ENCODE results near the gene RCC2. TPM values are rescaled to one million over a fixed set of nuclear protein-coding genes. Genes with fewer than 3 reads are reported as not detected.
A peak's percentile ranks its signal among the peaks of the same experiment; 100 is the strongest.
"Not testable (repeated sequence)": the region's sequence is repeated elsewhere in the genome, so short reads cannot be mapped to it uniquely, and the experiment has no call there.

The RCC2 gene
- 224 and 225 TPM in 2 replicates for total RNA-seq
- long read RNA-seq, partial matches to known transcripts, result 10 of 45 reads
- long read RNA-seq, other reads (novel, unspliced or antisense), result 35 of 45 reads

DNA sequence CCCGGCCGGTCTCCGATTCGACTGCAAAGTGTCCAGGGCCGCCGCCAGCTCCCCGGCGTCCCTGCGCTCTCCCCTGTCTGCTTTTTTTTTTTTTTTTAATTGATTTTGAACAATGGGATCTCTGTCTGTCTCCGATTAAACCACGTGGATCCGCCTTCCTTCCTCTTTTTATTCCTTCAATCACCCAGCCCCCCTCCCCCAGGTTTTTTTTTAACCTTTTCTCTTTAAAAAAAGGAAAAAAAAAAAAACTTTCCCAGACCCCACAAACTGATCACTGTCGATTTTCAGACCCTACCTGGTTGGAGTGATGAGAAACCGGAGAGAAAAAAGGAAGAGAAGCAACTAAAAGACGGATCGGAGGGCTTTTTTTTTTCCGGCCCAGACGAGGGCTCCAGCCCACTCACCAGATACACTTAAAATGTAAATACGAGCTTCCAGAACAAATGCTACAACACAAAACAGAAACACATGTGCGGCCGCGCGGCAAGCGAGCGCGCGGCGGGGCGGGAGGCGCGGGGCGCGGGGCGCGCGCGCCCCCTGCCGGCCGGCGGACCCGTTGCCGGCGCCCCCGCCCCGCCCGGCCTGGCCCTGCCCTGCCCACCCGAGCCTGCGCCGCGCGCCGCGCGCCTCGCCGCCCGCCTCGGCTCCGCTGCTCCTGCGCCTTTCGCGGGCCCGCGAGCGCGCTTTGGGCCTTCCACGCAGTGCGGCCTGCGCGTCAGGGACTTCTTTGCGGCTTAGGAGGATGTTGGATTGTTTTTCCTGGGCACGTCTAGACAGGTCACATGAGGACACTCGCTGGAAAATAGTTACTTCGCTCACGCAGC is at the start of gene RCC2:
TSS of gene RCC2 (minus strand) at position 428 of the 824 bp plus-strand sequence. CDS start 1,163 bp downstream, outside the sequence.
- peak within 1 kb of the TSS; percentile 97 for H3K4me3 Mint-ChIP-seq
- DNase-seq (ENCODE audit: low read depth, low spot score), result peak; percentile 57
- H3K27ac Mint-ChIP-seq (ENCODE audit: unreplicated experiment), result peak within 1 kb of the TSS; percentile 97
- no peaks in the 10 kb centered on the region for H3K9me3 Mint-ChIP-seq
- H3K27me3 Mint-ChIP-seq (ENCODE audit: low read depth), result peaks cover 46% of the 10 kb centered on the region
- H3K36me3 Mint-ChIP-seq (ENCODE audit: low read depth), result peaks cover 5% of the 10 kb centered on the region
- H3K4me1 Mint-ChIP-seq, result peaks cover 45% of the 10 kb centered on the region
- TF ChIP-seq, protein P1, sequence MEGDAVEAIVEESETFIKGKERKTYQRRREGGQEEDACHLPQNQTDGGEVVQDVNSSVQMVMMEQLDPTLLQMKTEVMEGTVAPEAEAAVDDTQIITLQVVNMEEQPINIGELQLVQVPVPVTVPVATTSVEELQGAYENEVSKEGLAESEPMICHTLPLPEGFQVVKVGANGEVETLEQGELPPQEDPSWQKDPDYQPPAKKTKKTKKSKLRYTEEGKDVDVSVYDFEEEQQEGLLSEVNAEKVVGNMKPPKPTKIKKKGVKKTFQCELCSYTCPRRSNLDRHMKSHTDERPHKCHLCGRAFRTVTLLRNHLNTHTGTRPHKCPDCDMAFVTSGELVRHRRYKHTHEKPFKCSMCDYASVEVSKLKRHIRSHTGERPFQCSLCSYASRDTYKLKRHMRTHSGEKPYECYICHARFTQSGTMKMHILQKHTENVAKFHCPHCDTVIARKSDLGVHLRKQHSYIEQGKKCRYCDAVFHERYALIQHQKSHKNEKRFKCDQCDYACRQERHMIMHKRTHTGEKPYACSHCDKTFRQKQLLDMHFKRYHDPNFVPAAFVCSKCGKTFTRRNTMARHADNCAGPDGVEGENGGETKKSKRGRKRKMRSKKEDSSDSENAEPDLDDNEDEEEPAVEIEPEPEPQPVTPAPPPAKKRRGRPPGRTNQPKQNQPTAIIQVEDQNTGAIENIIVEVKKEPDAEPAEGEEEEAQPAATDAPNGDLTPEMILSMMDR (conservative IDR thresholded peaks at IDR 0.05), result peak; percentile 36

DNA sequence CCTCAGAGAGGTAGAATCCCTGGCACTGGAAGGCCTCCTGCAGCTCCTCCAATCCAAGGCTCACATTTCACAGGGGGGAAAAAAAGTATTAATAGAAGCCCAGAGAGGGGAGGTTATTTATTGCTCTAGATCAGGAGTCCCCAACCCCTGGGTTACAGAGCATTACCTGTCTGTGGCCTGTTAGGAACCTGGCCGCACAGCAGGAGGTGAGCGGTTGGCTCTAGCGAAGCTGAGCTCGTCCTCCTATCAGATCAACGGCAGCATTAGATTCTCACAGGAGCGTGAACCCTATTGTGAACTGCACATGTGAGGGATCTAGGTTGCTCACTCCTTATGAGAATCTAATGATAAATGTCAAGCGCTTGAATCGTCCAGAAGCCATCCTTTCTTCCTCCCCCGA is 46.8 kb upstream of the RCC2 start:
- no peaks in the 10 kb centered on the region for H3K9me3 Mint-ChIP-seq
- no peaks in the 10 kb centered on the region for H3K4me1 Mint-ChIP-seq
- TF ChIP-seq, protein P1 (conservative IDR thresholded peaks at IDR 0.05), result no peak
- H3K27ac Mint-ChIP-seq (ENCODE audit: unreplicated experiment), result no peak overlapping the region
- H3K4me3 Mint-ChIP-seq, result no peak overlapping the region
- no peaks in the 10 kb centered on the region for H3K36me3 Mint-ChIP-seq (ENCODE audit: low read depth)
- peaks cover 4% of the 10 kb centered on the region for H3K27me3 Mint-ChIP-seq (ENCODE audit: low read depth)
- no peak for DNase-seq (ENCODE audit: low read depth, low spot score)

DNA sequence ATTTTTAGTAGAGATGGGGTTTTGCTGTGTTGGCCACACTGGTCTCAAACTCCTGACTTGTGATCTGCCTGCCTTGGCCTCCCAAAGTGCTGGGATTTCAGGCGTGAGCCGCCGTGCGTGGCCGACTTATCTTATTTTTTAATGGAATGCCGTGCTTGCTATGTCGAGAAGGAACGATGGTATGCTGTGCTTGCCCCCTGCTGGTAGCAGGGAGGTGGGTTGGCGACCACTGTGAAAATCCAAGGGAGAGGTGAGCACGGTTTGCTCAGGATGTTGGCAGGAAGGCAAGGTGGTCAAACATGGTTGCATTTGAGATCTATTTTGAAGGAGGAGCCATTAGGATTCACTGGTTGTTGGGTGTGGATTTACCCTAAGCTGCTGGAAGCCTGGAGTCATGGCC is 45.8 kb upstream of the RCC2 start:
- Mint-ChIP-seq H3K9me3 (no peaks in the 10 kb centered on the region), H3K27ac (ENCODE audit: unreplicated experiment) (no peak overlapping the region), H3K4me1 (no peaks in the 10 kb centered on the region), H3K4me3 (no peak overlapping the region), H3K27me3 (ENCODE audit: low read depth) (peaks cover 4% of the 10 kb centered on the region), H3K36me3 (ENCODE audit: low read depth) (no peaks in the 10 kb centered on the region)
- TF ChIP-seq, protein P1 (conservative IDR thresholded peaks at IDR 0.05), result peak; percentile 55
- DNase-seq (ENCODE audit: low read depth, low spot score), result no peak

DNA sequence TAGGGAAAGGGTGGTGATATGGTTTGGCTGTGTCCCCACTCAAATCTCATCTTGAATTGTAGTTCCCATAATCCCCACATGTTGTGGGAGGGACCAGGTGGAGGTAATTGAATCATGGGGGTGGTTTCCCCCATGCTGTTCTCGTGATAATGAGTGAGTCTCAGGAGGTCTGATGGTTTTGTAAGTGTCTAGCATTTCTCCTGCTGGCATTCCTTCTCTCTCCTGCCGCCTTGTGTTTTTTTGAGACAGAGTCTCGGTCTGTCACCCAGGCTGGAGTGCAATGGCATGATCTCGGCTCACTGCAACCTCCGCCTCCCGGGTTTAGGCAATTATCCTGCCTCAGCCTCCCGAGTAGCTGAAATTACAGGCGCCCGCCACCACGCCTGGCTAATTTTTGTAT is 42.5 kb upstream of the RCC2 start:
- H3K36me3 Mint-ChIP-seq (ENCODE audit: low read depth); DNase-seq (ENCODE audit: low read depth, low spot score); H3K27ac Mint-ChIP-seq (ENCODE audit: unreplicated experiment); H3K9me3 Mint-ChIP-seq; H3K27me3 Mint-ChIP-seq (ENCODE audit: low read depth); H3K4me1 Mint-ChIP-seq; H3K4me3 Mint-ChIP-seq: not testable (repeated sequence)

DNA sequence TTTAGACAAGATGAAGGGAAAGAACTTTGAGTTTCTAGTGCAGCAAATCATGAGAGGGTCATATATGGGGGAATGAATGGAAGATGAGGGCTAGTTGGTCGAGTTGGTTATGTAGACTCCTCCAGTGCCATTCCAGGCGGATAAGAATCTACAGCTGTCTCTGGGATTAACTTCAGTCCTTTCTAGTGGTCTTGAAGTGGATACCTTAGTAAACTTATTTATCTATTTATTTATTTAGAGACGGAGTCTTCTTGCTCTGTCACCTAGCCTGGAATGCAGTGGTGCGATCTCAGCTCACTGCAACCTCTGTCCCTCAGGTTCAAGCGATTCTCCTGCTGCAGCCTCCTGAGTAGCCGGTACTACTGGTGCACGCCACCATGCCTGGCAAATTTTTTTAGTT is 41.4 kb upstream of the RCC2 start:
- no peak overlapping the region for H3K27ac Mint-ChIP-seq (ENCODE audit: unreplicated experiment)
- H3K4me1 Mint-ChIP-seq, result peaks cover 4% of the 10 kb centered on the region
- no peaks in the 10 kb centered on the region for H3K36me3 Mint-ChIP-seq (ENCODE audit: low read depth)
- H3K9me3 Mint-ChIP-seq, result no peaks in the 10 kb centered on the region
- no peak overlapping the region for H3K4me3 Mint-ChIP-seq
- DNase-seq (ENCODE audit: low read depth, low spot score), result no peak
- TF ChIP-seq, protein P1 (conservative IDR thresholded peaks at IDR 0.05), result no peak
- H3K27me3 Mint-ChIP-seq (ENCODE audit: low read depth), result peaks cover 4% of the 10 kb centered on the region

DNA sequence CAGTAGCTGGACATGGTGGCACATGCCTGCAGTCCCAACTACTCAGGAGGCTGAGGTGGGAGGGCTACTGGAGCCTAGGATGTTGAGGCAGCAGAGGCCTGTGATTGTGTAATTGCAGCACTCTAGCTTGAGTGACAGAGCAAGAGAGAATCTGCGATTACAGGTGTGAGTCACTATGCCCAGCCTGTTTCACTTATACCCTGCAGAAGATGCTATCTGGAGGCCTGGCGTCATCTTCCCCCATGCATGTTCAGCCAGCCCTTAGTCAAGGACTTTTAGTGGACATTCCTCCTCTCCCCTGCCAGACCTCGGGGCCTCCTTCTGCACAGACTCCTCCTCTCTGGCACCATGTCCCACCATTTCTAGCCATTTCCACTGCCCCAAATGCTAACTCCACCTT is 36.3 kb upstream of the RCC2 start:
- H3K4me1 Mint-ChIP-seq, result peaks cover 4% of the 10 kb centered on the region
- no peak overlapping the region for H3K4me3 Mint-ChIP-seq
- no peak for DNase-seq (ENCODE audit: low read depth, low spot score)
- H3K27ac Mint-ChIP-seq (ENCODE audit: unreplicated experiment), result no peak overlapping the region
- TF ChIP-seq, protein P1 (conservative IDR thresholded peaks at IDR 0.05), result no peak
- no peaks in the 10 kb centered on the region for H3K36me3 Mint-ChIP-seq (ENCODE audit: low read depth)
- H3K9me3 Mint-ChIP-seq, result no peaks in the 10 kb centered on the region
- no peaks in the 10 kb centered on the region for H3K27me3 Mint-ChIP-seq (ENCODE audit: low read depth)

DNA sequence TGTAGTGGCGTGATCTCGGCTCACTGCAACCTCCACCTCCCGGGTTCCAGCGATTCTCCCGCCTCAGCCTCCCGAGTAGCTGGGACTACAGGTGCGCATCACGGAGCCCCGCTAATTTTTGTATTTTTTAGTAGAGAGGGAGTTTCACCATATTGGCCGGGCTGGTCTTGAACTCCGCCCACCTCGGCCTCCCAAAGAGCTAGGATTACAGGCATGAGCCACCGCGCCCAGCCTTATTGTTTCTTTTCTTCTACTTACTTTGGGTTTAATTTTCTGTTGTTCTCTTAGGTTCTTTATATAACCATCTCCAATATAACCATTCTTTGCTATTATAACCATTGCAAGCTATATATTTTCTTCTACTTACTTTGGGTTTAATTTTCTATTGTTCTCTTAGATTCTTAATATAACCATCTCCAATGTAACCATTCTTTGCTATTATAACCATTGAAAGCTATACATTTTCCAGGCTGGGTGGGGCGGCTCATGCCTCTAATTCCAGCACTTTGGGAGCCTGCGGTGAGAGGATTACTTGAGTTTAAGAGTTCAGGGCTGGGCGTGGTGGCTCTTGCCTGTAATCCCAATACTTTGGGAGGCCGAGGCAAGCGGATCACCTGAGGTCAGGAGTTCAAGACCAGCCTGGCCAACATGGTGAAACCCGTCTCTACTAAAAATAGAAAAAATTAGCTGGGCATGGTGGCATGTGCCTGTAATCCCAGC is 35.5 kb upstream of the RCC2 start:
- not testable (repeated sequence) for H3K4me3 Mint-ChIP-seq; H3K27ac Mint-ChIP-seq (ENCODE audit: unreplicated experiment); H3K36me3 Mint-ChIP-seq (ENCODE audit: low read depth); H3K27me3 Mint-ChIP-seq (ENCODE audit: low read depth); DNase-seq (ENCODE audit: low read depth, low spot score); H3K4me1 Mint-ChIP-seq; H3K9me3 Mint-ChIP-seq
